ENCODE measurements around the gene METTL1.

GRCh38 chr12:57816001-57816854 is 44.3 kb upstream of the METTL1 start:
- TF ChIP-seq CTCF (IDR thresholded peaks at IDR 0.05) (no peak), POLR2A (IDR thresholded peaks at IDR 0.05) (no peak)

All from tibial nerve (tissue), 3 donors.